ENCODE results near the gene CORO2B. TPM values are rescaled to one million over a fixed set of nuclear protein-coding genes. Genes with fewer than 3 reads are reported as not detected.

CORO2B gene
- total and polyA plus RNA-seq, 8 donors, result 0.56 to 7.7 (median 1.7) TPM

DNA sequence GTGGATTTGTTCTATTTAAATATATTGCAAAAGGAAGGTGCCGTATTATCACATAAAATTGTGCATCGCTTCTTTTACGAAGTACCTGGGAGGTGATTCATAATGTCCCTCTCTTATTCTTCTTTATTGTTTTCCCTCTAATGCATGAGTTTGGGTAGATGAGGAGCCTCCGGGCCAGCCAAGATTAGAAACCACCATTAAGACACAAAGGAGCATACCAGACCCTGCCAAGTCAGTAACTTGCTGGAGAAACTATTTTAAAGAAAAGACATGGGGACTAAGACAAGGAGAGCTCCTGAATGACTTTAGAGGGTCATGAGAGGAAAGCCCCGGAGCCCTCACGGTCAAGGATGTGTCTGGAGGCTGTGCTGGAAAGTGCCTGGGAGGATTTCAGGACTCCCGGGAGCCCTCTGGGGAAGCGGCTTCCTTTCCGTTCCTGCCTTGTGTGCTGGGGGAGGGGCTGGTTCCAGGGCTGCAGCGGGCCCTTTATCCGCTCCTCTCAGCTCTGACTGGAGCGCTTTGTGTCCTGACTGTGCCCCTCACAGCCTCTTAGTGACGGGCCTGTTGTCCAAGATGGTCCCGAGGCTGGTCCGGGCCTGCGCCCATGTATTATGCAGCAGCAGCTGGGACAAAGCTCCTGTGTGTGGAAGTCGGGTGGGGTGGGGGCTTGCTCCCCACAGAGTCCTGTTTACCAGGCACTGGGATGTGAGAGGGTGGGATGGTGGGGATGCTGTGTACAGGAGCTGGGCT is 35.7 kb downstream of the CORO2B start:
- no peaks in the 10 kb centered on the region for H3K9me3 ChIP-seq
- no peaks in the 10 kb centered on the region for H3K4me1 ChIP-seq
- intact Hi-C loops (cut with DNase I), result no loop called here
- H3K27me3 ChIP-seq, result no peaks in the 10 kb centered on the region
- WGBS, 2 donors, result 57 to 60% methylated on average over 17 of the region's 17 CpGs
- H3K4me3 ChIP-seq, result no peak overlapping the region
- no peaks in the 10 kb centered on the region for H3K36me3 ChIP-seq
- H3K27ac ChIP-seq, result no peak overlapping the region
- TF ChIP-seq, protein P1, sequence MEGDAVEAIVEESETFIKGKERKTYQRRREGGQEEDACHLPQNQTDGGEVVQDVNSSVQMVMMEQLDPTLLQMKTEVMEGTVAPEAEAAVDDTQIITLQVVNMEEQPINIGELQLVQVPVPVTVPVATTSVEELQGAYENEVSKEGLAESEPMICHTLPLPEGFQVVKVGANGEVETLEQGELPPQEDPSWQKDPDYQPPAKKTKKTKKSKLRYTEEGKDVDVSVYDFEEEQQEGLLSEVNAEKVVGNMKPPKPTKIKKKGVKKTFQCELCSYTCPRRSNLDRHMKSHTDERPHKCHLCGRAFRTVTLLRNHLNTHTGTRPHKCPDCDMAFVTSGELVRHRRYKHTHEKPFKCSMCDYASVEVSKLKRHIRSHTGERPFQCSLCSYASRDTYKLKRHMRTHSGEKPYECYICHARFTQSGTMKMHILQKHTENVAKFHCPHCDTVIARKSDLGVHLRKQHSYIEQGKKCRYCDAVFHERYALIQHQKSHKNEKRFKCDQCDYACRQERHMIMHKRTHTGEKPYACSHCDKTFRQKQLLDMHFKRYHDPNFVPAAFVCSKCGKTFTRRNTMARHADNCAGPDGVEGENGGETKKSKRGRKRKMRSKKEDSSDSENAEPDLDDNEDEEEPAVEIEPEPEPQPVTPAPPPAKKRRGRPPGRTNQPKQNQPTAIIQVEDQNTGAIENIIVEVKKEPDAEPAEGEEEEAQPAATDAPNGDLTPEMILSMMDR (IDR thresholded peaks at IDR 0.05), result no peak
- FAIRE-seq (no peak), DNase-seq (no peak), ATAC-seq (no peak)

DNA sequence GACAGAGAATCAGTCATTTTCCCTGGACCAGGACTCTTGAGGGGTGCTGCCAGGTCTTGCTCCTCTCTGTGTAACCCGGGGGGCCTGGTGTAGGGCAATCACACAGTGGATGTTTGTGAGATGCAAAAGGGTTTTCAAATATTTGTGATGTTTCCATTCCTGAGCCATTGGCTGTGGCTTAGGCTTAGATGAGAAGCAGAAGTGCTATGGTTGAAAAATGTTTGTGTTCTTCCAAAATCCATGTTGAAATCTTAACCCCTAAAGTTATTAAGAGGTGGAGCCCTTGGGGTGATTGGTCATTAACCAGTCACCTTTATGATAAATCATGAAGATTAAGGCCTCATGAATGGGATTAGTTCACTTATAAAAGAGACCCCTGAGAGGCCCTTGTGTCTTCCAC is 36.5 kb downstream of the CORO2B start:
- no peaks in the 10 kb centered on the region for H3K9me3 ChIP-seq
- no peak for DNase-seq
- no peak for FAIRE-seq
- no peaks in the 10 kb centered on the region for H3K4me1 ChIP-seq
- intact Hi-C loops (cut with DNase I), result no loop called here
- no peaks in the 10 kb centered on the region for H3K36me3 ChIP-seq
- WGBS, 2 donors, result 55 to 61% methylated on average over 1 of the region's 1 CpG
- H3K27me3 ChIP-seq, result no peaks in the 10 kb centered on the region
- ATAC-seq, result no peak
- no peak overlapping the region for H3K4me3 ChIP-seq
- no peak overlapping the region for H3K27ac ChIP-seq
- TF ChIP-seq, protein P1 (IDR thresholded peaks at IDR 0.05), result no peak

GRCh38 chr15:68615811-68616210 is 37.0 kb downstream of the CORO2B start:
- FAIRE-seq (no peak), ATAC-seq (no peak), DNase-seq (no peak)
- TF ChIP-seq, protein P1 (IDR thresholded peaks at IDR 0.05), result no peak
- H3K4me3 ChIP-seq, result no peak overlapping the region
- H3K4me1 ChIP-seq, result no peaks in the 10 kb centered on the region
- H3K36me3 ChIP-seq, result no peaks in the 10 kb centered on the region
- H3K27me3 ChIP-seq, result no peaks in the 10 kb centered on the region
- H3K27ac ChIP-seq, result no peak overlapping the region
- no peaks in the 10 kb centered on the region for H3K9me3 ChIP-seq
- WGBS, 2 donors, result 65 to 85% methylated on average over 6 of the region's 6 CpGs
- intact Hi-C loops (cut with DNase I), result no loop called here

GRCh38 chr15:68616397-68616796 is 37.6 kb downstream of the CORO2B start:
- DNase-seq (no peak), FAIRE-seq (no peak), ATAC-seq (no peak)
- TF ChIP-seq, protein P1 (IDR thresholded peaks at IDR 0.05), result no peak
- 88 to 89% methylated on average over 16 of the region's 16 CpGs for WGBS, 2 donors
- H3K4me1 ChIP-seq, result no peaks in the 10 kb centered on the region
- H3K4me3 ChIP-seq, result no peak overlapping the region
- H3K27ac ChIP-seq, result no peak overlapping the region
- no peaks in the 10 kb centered on the region for H3K27me3 ChIP-seq
- H3K36me3 ChIP-seq, result no peaks in the 10 kb centered on the region
- no peaks in the 10 kb centered on the region for H3K9me3 ChIP-seq
- intact Hi-C loops (cut with DNase I), result no loop called here

DNA sequence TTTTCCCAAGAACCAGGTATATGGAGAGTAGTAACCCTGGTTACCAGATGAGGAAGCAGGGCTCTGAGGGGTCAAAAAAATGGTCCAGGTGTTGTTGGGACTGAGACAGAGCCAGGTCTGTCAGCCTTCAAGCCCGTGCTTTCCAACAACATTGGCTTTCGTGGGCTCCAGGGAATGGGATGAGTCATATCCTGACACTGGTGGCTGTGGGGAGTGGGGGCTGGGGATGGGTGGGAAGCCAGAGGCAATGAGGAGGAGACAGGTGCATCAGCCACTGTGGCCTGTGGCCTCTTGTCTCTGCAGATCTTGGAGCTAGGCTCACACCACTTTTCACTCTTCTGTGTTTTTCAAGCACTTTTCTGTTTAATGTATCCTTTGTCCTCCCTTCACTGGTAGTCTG is 38.2 kb downstream of the CORO2B start:
- no peaks in the 10 kb centered on the region for H3K9me3 ChIP-seq
- TF ChIP-seq, protein P1 (IDR thresholded peaks at IDR 0.05), result no peak
- no peak for FAIRE-seq
- WGBS, 2 donors, result 73 to 83% methylated on average over 2 of the region's 2 CpGs
- H3K27ac ChIP-seq, result no peak overlapping the region
- no peaks in the 10 kb centered on the region for H3K4me1 ChIP-seq
- ATAC-seq, result no peak
- no peak for DNase-seq
- no peak overlapping the region for H3K4me3 ChIP-seq
- intact Hi-C loops (cut with DNase I), result no loop called here
- H3K27me3 ChIP-seq, result no peaks in the 10 kb centered on the region
- H3K36me3 ChIP-seq, result no peaks in the 10 kb centered on the region

Measured in pancreas (tissue), 10 donors.